H9 (cell line): ENCODE measurements around the gene SORCS2. TPM values are rescaled to one million over a fixed set of nuclear protein-coding genes. Genes with fewer than 3 reads are reported as not detected.

ENCODE experiments used
- DNase-seq: peaks from one replicate; pipeline ENCODE4 v3.0.0-alpha.2; 2017
- H2AFZ ChIP-seq: one replicate; pipeline ENCODE4 v1.6.1; 2013; ENCODE audit warnings: mild to moderate bottlenecking, low read length, control low read depth, moderate library complexity
- H2AK5ac ChIP-seq: 2 replicates; pipeline ENCODE4 v1.6.1; 2013; ENCODE audit warnings: low read length, control low read depth, mixed read lengths; ENCODE audit not compliant: insufficient read length
- H2BK120ac ChIP-seq: one replicate; pipeline ENCODE4 v1.6.1; 2013; ENCODE audit warnings: low read depth, mild to moderate bottlenecking, low read length, control low read depth, inconsistent platforms; ENCODE audit not compliant: poor library complexity, severe bottlenecking
- H2BK12ac ChIP-seq: 2 replicates; pipeline ENCODE4 v1.6.1; 2013; ENCODE audit warnings: low read length, control low read depth, mixed read lengths, low read depth; ENCODE audit not compliant: insufficient read length
- H2BK15ac ChIP-seq: 2 replicates; pipeline ENCODE4 v1.6.1; 2013; ENCODE audit warnings: low read depth, low read length, control low read depth
- H2BK20ac ChIP-seq: one replicate; pipeline ENCODE4 v1.6.1; 2013; ENCODE audit warnings: low read depth, mild to moderate bottlenecking, low read length, control low read depth, inconsistent platforms; ENCODE audit not compliant: poor library complexity, severe bottlenecking
- H2BK5ac ChIP-seq: 2 replicates; pipeline ENCODE4 v1.6.1; 2013; ENCODE audit warnings: low read length, control low read depth, mixed read lengths; ENCODE audit not compliant: insufficient read length
- H3K14ac ChIP-seq: 2 replicates; pipeline ENCODE4 v1.6.1; 2013; ENCODE audit warnings: low read length, control low read depth; ENCODE audit not compliant: insufficient read depth
- H3K18ac ChIP-seq: 2 replicates; pipeline ENCODE4 v1.6.1; 2013; ENCODE audit warnings: low read depth, mild to moderate bottlenecking, mixed read lengths, low read length, control low read depth; ENCODE audit not compliant: insufficient read length
- H3K23ac ChIP-seq: 2 replicates; pipeline ENCODE4 v1.6.1; 2013; ENCODE audit warnings: low read length, control low read depth, mixed read lengths, low read depth; ENCODE audit not compliant: insufficient read length
- H3K23me2 ChIP-seq: 2 replicates; pipeline ENCODE4 v1.6.1; 2013; ENCODE audit warnings: low read depth, mild to moderate bottlenecking, mixed read lengths, low read length, control low read depth; ENCODE audit not compliant: insufficient read length, poor library complexity, severe bottlenecking
- H3K27ac ChIP-seq: 2 replicates; pipeline ENCODE4 v1.5.1; 2013; ENCODE audit warnings: low read length, control low read depth, mixed read lengths, low read depth; ENCODE audit not compliant: insufficient read length
- H3K27me3 ChIP-seq: 2 replicates; pipeline ENCODE4 v1.6.1; 2013; ENCODE audit warnings: low read length, control low read depth, inconsistent platforms; ENCODE audit not compliant: insufficient read depth
- H3K4ac ChIP-seq: 2 replicates; pipeline ENCODE4 v1.6.1; 2013; ENCODE audit warnings: low read depth, mild to moderate bottlenecking, control low read depth, inconsistent platforms, low read length, moderate library complexity
- H3K4me1 ChIP-seq: 2 replicates; pipeline ENCODE4 v1.6.1; 2013; ENCODE audit warnings: low read length, control low read depth, inconsistent platforms; ENCODE audit not compliant: insufficient read depth
- H3K4me2 ChIP-seq: 2 replicates; pipeline ENCODE4 v1.6.1; 2013; ENCODE audit warnings: low read length, control low read depth, mixed read lengths; ENCODE audit not compliant: insufficient read length, insufficient read depth
- H3K56ac ChIP-seq: 2 replicates; pipeline ENCODE4 v1.6.1; 2013; ENCODE audit warnings: low read depth, mild to moderate bottlenecking, mixed read lengths, low read length, control low read depth; ENCODE audit not compliant: insufficient read length
- H3K79me1 ChIP-seq: 2 replicates; pipeline ENCODE4 v1.6.1; 2013; ENCODE audit warnings: low read depth, mild to moderate bottlenecking, moderate library complexity, low read length, control low read depth, inconsistent platforms; ENCODE audit not compliant: insufficient read depth, poor library complexity, severe bottlenecking
- H3K79me2 ChIP-seq: 2 replicates; pipeline ENCODE4 v1.6.1; 2013; ENCODE audit warnings: low read length, control low read depth, inconsistent platforms; ENCODE audit not compliant: insufficient read depth
- H3K9ac ChIP-seq: 2 replicates; pipeline ENCODE4 v1.6.1; 2013; ENCODE audit warnings: low read length, control low read depth, mixed read lengths; ENCODE audit not compliant: insufficient read length; ENCODE audit errors: extremely low read depth
- H3K9me3 ChIP-seq: one replicate; pipeline ENCODE4 v1.6.1; 2013; ENCODE audit warnings: low read depth, low read length, inconsistent platforms; ENCODE audit not compliant: control insufficient read depth
- H3T11ph ChIP-seq: one replicate; pipeline ENCODE4 v1.6.1; 2013; ENCODE audit warnings: mild to moderate bottlenecking, low read length, control low read depth, inconsistent platforms
- H4K20me1 ChIP-seq: one replicate; pipeline ENCODE4 v1.6.1; 2013; ENCODE audit not compliant: control insufficient read depth, insufficient read length, insufficient read depth
- H4K5ac ChIP-seq: 2 replicates; pipeline ENCODE4 v1.6.1; 2013; ENCODE audit warnings: low read depth, mild to moderate bottlenecking, mixed read lengths, low read length, control low read depth; ENCODE audit not compliant: insufficient read length
- H4K8ac ChIP-seq: replicated peaks from 2 replicates; pipeline ENCODE4 v1.6.1; 2013; ENCODE audit warnings: low read length, control low read depth, mixed read lengths, low read depth; ENCODE audit not compliant: insufficient read length
- H4K91ac ChIP-seq: 2 replicates; pipeline ENCODE4 v1.6.1; 2013; ENCODE audit warnings: low read depth, mild to moderate bottlenecking, moderate library complexity, mixed read lengths, low read length, control low read depth; ENCODE audit not compliant: insufficient read length
- H3K27ac Mint-ChIP-seq, 3 experiments: 2 replicates in 2 of 3; 3 replicates in 1 of 3; pipeline ENCODE4 v1.8.0; 2020 to 2021; ENCODE audit warnings: mixed read lengths in 3 of 3, mild to moderate bottlenecking in 1 of 3, moderate library complexity in 1 of 3
- H3K27me3 Mint-ChIP-seq: 2 replicates; pipeline ENCODE4 v1.8.0; 2021; ENCODE audit warnings: low read depth, mild to moderate bottlenecking, moderate library complexity, mixed read lengths
- H3K36me3 Mint-ChIP-seq, 3 experiments: 2 replicates in 2 of 3; 3 replicates in 1 of 3; pipeline ENCODE4 v1.8.0; 2020 to 2021; ENCODE audit warnings: low read depth in 3 of 3, mixed read lengths in 3 of 3; ENCODE audit not compliant: insufficient read depth in 1 of 3
- H3K4me1 Mint-ChIP-seq, 2 experiments: 2 replicates each; pipeline ENCODE4 v1.8.0; 2020; ENCODE audit warnings: mixed read lengths in 2 of 2
- H3K4me3 Mint-ChIP-seq, 2 experiments: 2 replicates in 1 of 2; 3 replicates in 1 of 2; pipeline ENCODE4 v1.8.0; 2020 to 2021; ENCODE audit warnings: mild to moderate bottlenecking in 2 of 2, mixed read lengths in 2 of 2, moderate library complexity in 1 of 2
- H3K9me3 Mint-ChIP-seq, 2 experiments: 2 replicates in 1 of 2; 3 replicates in 1 of 2; pipeline ENCODE4 v1.8.0; 2020; ENCODE audit warnings: mild to moderate bottlenecking in 2 of 2, mixed read lengths in 2 of 2, moderate library complexity in 1 of 2
- WGBS: extraction: QIAGEN DNeasy Blood & Tissue Kit; methylation state at CpG from one replicate; pipeline ENCODE4 v1.1.7; 2013; ENCODE audit warnings: missing lambda C conversion rate, low lambda C conversion rate, mixed read lengths; ENCODE audit not compliant: insufficient read length; ENCODE audit errors: extremely low coverage; 5-methylcytosine and 5-hydroxymethylcytosine counted together
- total RNA-seq: library from RNA; stranded (reverse); gene quantifications from 2 replicates; pipeline ENCODE4 v1.2.1, GENCODE V29; 2021
- TF ChIP-seq, protein P1 (sequence below): fragments of 200-600 bp; sonication (generic); conservative IDR thresholded peaks from 3 replicates; pipeline ENCODE4 v1.8.0; 2021; ENCODE audit warnings: antibody characterized with exemption, mild to moderate bottlenecking

Gene SORCS2
- total RNA-seq, 1 experiment from 2014 or later = 0.57 TPM

DNA sequence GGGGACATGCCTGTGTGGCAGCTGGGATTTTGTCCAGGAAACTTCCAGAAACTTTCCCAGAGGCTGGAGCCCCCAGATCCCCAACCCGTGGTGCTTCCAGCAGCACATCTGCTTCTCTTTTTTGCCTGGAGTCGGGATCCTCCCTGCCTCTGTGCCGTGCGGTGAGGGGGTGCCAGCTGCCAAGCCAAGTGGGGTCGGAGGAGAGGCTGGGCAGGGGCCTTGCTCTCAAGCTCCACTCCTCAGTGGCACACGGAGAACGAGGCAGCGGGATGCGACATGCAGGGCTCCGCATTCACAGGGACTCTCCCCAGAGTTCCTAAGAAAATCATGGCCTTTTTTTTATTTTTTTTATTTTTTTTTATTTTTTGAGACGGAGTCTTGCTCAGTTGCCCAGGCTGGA is 121.7 kb downstream of the SORCS2 start:
- TF ChIP-seq, protein P1, sequence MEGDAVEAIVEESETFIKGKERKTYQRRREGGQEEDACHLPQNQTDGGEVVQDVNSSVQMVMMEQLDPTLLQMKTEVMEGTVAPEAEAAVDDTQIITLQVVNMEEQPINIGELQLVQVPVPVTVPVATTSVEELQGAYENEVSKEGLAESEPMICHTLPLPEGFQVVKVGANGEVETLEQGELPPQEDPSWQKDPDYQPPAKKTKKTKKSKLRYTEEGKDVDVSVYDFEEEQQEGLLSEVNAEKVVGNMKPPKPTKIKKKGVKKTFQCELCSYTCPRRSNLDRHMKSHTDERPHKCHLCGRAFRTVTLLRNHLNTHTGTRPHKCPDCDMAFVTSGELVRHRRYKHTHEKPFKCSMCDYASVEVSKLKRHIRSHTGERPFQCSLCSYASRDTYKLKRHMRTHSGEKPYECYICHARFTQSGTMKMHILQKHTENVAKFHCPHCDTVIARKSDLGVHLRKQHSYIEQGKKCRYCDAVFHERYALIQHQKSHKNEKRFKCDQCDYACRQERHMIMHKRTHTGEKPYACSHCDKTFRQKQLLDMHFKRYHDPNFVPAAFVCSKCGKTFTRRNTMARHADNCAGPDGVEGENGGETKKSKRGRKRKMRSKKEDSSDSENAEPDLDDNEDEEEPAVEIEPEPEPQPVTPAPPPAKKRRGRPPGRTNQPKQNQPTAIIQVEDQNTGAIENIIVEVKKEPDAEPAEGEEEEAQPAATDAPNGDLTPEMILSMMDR = no peak
- Mint-ChIP-seq H3K9me3 (peaks cover 0 to 3% of the 10 kb centered on the region in 2 experiments; a peak in 2 of 5 replicates), H3K27me3 (no peaks in the 10 kb centered on the region; the same call in none of the 2 replicates), H3K36me3 (no peaks in the 10 kb centered on the region), H3K4me1 (peaks cover 20 to 22% of the 10 kb centered on the region in 2 experiments), H3K27ac (no peak overlapping the region), H3K4me3 (no peak overlapping the region)
- no peak for DNase-seq
- no peak overlapping the region for H3K4me2 ChIP-seq
- no peak overlapping the region for H4K5ac ChIP-seq
- H2BK20ac ChIP-seq = no peak overlapping the region
- no peak overlapping the region for H3T11ph ChIP-seq
- H2BK5ac ChIP-seq = no peak overlapping the region
- H3K23ac ChIP-seq = no peak overlapping the region
- no peak overlapping the region for H3K27ac ChIP-seq
- H3K18ac ChIP-seq = no peak overlapping the region
- H4K8ac ChIP-seq = no peak overlapping the region
- H3K9ac ChIP-seq = no peak overlapping the region
- peaks cover 6% of the 10 kb centered on the region; the same call in 1 of the 2 replicates for H3K4me1 ChIP-seq
- H3K23me2 ChIP-seq = no peaks in the 10 kb centered on the region
- WGBS = no CpG with 5 or more reads among the region's 11 CpGs
- no peaks in the 10 kb centered on the region for H3K27me3 ChIP-seq
- no peak overlapping the region for H3K14ac ChIP-seq
- no peaks in the 10 kb centered on the region for H4K20me1 ChIP-seq
- no peak overlapping the region for H3K4ac ChIP-seq
- no peaks in the 10 kb centered on the region for H3K79me2 ChIP-seq
- no peaks in the 10 kb centered on the region for H3K79me1 ChIP-seq
- no peak overlapping the region for H2AK5ac ChIP-seq
- H3K56ac ChIP-seq = no peak overlapping the region
- H2BK12ac ChIP-seq = no peak overlapping the region
- no peak overlapping the region for H4K91ac ChIP-seq
- no peak overlapping the region for H2AFZ ChIP-seq
- H2BK120ac ChIP-seq = no peak overlapping the region
- H3K9me3 ChIP-seq = no peaks in the 10 kb centered on the region
- no peak overlapping the region for H2BK15ac ChIP-seq
